SK-N-SH (cell line): ENCODE results near the gene FEV.

Experiments used
- GABPA ChIP-seq: IDR thresholded peaks from 2 replicates; pipeline ENCODE4 v1.4.0; 2012; ENCODE audit warnings: low read depth, mild to moderate bottlenecking
- USF2 ChIP-seq: fragments of 150-350 bp; IDR thresholded peaks from 2 replicates; pipeline ENCODE4 v1.6.1; 2017; ENCODE audit warnings: antibody characterized with exemption, low read length, low read depth, borderline replicate concordance

- TF ChIP-seq USF2 (no peak), GABPA (no peak)
Observed at GRCh38 chr2:218981881-218982585, 3.0 kb downstream of the FEV start.
